WTC11 (cell line): ENCODE data around the gene SLC8A1. TPM values are rescaled to one million over a fixed set of nuclear protein-coding genes. Genes with fewer than 3 reads are reported as not detected.

Source experiments
- ATAC-seq: fragments of 200-7000 bp; cut with Tn5 transposase; 2 replicates; pipeline ENCODE4 v1.10.0; 2021; ENCODE audit warnings: mild to moderate bottlenecking, moderate library complexity
- CTCF ChIA-PET: fragments of 300-600 bp; sonication (Branson Sonifier 250); formaldehyde crosslinking; loops from one replicate; lab custom pipeline; 2021; ENCODE audit warnings: antibody characterized with exemption; lab: Charles Lee
- POLR2A ChIA-PET: fragments of 350-600 bp; sonication (Branson Sonifier 250); formaldehyde crosslinking; loops from one replicate; lab custom pipeline; 2021; ENCODE audit warnings: antibody characterized with exemption; lab: Charles Lee
- DNase-seq: peaks from one replicate; pipeline ENCODE4 v3.0.0; 2021; ENCODE audit warnings: low spot score
- H3K27ac Mint-ChIP-seq: 2 replicates; pipeline ENCODE4 v1.8.0; 2021; ENCODE audit warnings: mixed read lengths
- H3K27me3 Mint-ChIP-seq: 2 replicates; pipeline ENCODE4 v1.8.0; 2021; ENCODE audit warnings: low read depth, mild to moderate bottlenecking, moderate library complexity, mixed read lengths
- H3K36me3 Mint-ChIP-seq: 2 replicates; pipeline ENCODE4 v1.8.0; 2021; ENCODE audit warnings: mixed read lengths
- H3K4me1 Mint-ChIP-seq: 2 replicates; pipeline ENCODE4 v1.8.0; 2022; ENCODE audit warnings: mixed read lengths
- H3K4me3 Mint-ChIP-seq: 2 replicates; pipeline ENCODE4 v1.8.0; 2021; ENCODE audit warnings: mild to moderate bottlenecking, moderate library complexity, mixed read lengths
- H3K9me3 Mint-ChIP-seq: 2 replicates; pipeline ENCODE4 v1.8.0; 2021; ENCODE audit warnings: mixed read lengths
- ATF2 ChIP-seq: sonication (generic); formaldehyde crosslinking; IDR thresholded peaks from 2 replicates; pipeline ENCODE4 v1.8.1; 2022; ENCODE audit warnings: low read depth, missing genetic modification reagents, borderline replicate concordance
- ETV6 ChIP-seq: sonication (generic); formaldehyde crosslinking; IDR thresholded peaks from 2 replicates; pipeline ENCODE4 v1.8.1; 2022; ENCODE audit warnings: mild to moderate bottlenecking, missing genetic modification reagents
- GRHL2 ChIP-seq: fragments of 250-450 bp; sonication (Bioruptor Pico); IDR thresholded peaks from 2 replicates; pipeline ENCODE4 v1.8.0; 2022; ENCODE audit warnings: mild to moderate bottlenecking, moderate library complexity; ENCODE audit not compliant: insufficient replicate concordance, severe bottlenecking
- HMGA2 ChIP-seq: fragments of 250-450 bp; sonication (Bioruptor Pico); IDR thresholded peaks from 2 replicates; pipeline ENCODE4 v1.4.0; 2021; ENCODE audit warnings: mild to moderate bottlenecking, moderate library complexity
- JAZF1 ChIP-seq: fragments of 250-450 bp; sonication (Bioruptor Pico); IDR thresholded peaks from 2 replicates; pipeline ENCODE4 v1.9.0; 2021; ENCODE audit warnings: moderate library complexity, mild to moderate bottlenecking, inconsistent platforms
- JUN ChIP-seq: sonication (generic); formaldehyde crosslinking; IDR thresholded peaks from 2 replicates; pipeline ENCODE4 v1.8.0; 2023; ENCODE audit warnings: mild to moderate bottlenecking, missing genetic modification reagents
- MXD4 ChIP-seq: fragments of 250-450 bp; sonication (Bioruptor Pico); IDR thresholded peaks from 2 replicates; pipeline ENCODE4 v1.8.0; 2021; ENCODE audit warnings: mild to moderate bottlenecking, moderate library complexity, borderline replicate concordance
- MYBL2 ChIP-seq: sonication (generic); formaldehyde crosslinking; IDR thresholded peaks from 2 replicates; pipeline ENCODE4 v1.8.1; 2023; ENCODE audit warnings: mild to moderate bottlenecking, moderate library complexity, missing genetic modification reagents
- NFATC4 ChIP-seq: fragments of 250-450 bp; sonication (Bioruptor Pico); IDR thresholded peaks from 2 replicates; pipeline ENCODE4 v1.9.0; 2021; ENCODE audit warnings: mild to moderate bottlenecking
- NR2C2 ChIP-seq: sonication (generic); formaldehyde crosslinking; IDR thresholded peaks from 2 replicates; pipeline ENCODE4 v1.8.0; 2022; ENCODE audit warnings: mild to moderate bottlenecking, missing genetic modification reagents
- NR3C1 ChIP-seq: sonication (generic); formaldehyde crosslinking; conservative IDR thresholded peaks from 2 replicates; pipeline ENCODE4 v1.8.1; 2023; ENCODE audit warnings: low read depth, mild to moderate bottlenecking, missing genetic modification reagents
- RORB ChIP-seq: fragments of 250-450 bp; sonication (Bioruptor Pico); IDR thresholded peaks from 2 replicates; pipeline ENCODE4 v1.9.0; 2021; ENCODE audit warnings: mild to moderate bottlenecking
- SP1 ChIP-seq: sonication (generic); formaldehyde crosslinking; conservative IDR thresholded peaks from 2 replicates; pipeline ENCODE4 v1.8.1; 2022; ENCODE audit warnings: missing genetic modification reagents
- TEAD1 ChIP-seq: sonication (generic); formaldehyde crosslinking; IDR thresholded peaks from 2 replicates; pipeline ENCODE4 v1.8.0; 2022; ENCODE audit warnings: mild to moderate bottlenecking, missing genetic modification reagents
- TEAD4 ChIP-seq: sonication (generic); formaldehyde crosslinking; IDR thresholded peaks from 2 replicates; pipeline ENCODE4 v1.8.0; 2022; ENCODE audit warnings: mild to moderate bottlenecking, missing genetic modification reagents
- TP53 ChIP-seq: sonication (generic); formaldehyde crosslinking; IDR thresholded peaks from 2 replicates; pipeline ENCODE4 v1.8.1; 2023; ENCODE audit warnings: mild to moderate bottlenecking, missing genetic modification reagents
- USF1 ChIP-seq: sonication (generic); formaldehyde crosslinking; IDR thresholded peaks from 2 replicates; pipeline ENCODE4 v1.8.0; 2022; ENCODE audit warnings: mild to moderate bottlenecking, missing genetic modification reagents
- ZNF121 ChIP-seq: sonication (generic); formaldehyde crosslinking; IDR thresholded peaks from 2 replicates; pipeline ENCODE4 v1.8.0; 2023; ENCODE audit warnings: missing genetic modification reagents
- ZNF138 ChIP-seq: sonication (generic); formaldehyde crosslinking; conservative IDR thresholded peaks from 2 replicates; pipeline ENCODE4 v1.8.1; 2022; ENCODE audit warnings: mild to moderate bottlenecking, moderate library complexity, missing genetic modification reagents
- ZNF416 ChIP-seq: fragments of 250-450 bp; sonication (Bioruptor Pico); IDR thresholded peaks from 2 replicates; pipeline ENCODE4 v1.9.0; 2021; ENCODE audit warnings: mild to moderate bottlenecking, inconsistent platforms
- total RNA-seq: library from RNA; stranded (reverse); gene quantifications from 3 replicates; pipeline ENCODE4 v1.2.3, GENCODE V29; 2021
- TF ChIP-seq, protein P1 (sequence below): fragments of 250-450 bp; sonication (Bioruptor Pico); IDR thresholded peaks from 2 replicates; pipeline ENCODE4 v1.9.0; 2021; ENCODE audit warnings: mild to moderate bottlenecking
- TF ChIP-seq, protein P2 (sequence below): sonication (generic); formaldehyde crosslinking; IDR thresholded peaks from 2 replicates; pipeline ENCODE4 v1.8.1; 2023; ENCODE audit warnings: mild to moderate bottlenecking, missing genetic modification reagents, moderate library complexity

SLC8A1 gene
- total RNA-seq, 1 experiment from 2014 or later: 2.6 TPM

- H3K4me1 Mint-ChIP-seq: no peaks in the 10 kb centered on the region
- CTCF ChIA-PET: interaction anchor here (0.9 kb wide), 1 partner anchor 65 kb away, joined by 3 read pairs; no protein-coding TSS in a partner anchor
Measured at GRCh38 chr2:40489678-40489960, 37.7 kb upstream of the SLC8A1 start.

DNA sequence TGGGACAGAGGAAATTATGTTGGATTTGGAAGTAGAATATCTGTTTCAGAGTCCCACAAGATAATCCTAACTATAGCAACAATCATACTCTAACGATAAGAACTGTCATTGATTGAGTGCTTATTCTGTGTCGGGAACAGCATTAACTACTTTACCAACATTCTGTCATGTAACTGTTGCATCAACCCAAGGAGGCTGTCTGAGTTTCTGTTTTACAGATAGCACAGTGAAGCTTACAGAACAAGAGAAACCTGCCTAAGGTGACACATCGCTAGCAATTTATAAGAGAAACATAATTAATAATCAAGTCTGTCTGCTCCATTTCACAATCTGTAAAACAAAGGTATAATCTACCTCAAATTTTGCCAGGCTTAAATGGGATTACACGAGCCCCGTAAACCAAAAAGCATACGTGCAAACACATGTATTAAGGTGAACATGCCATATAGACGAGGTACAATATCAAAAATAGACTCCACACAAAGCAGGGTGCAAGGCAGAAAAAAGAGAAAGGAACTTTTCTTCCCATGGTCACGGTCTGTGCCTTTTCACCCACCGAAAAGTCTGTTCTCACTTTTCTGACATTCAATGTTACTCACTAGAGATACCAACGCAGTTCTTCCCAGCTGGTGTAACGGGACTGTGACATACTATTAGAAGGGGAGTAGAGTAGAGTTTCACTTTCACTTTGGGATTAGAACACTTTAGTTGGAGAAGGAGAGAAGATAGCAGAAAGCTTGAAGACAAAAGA, 37.2 kb upstream of the SLC8A1 start:
- no peaks in the 10 kb centered on the region for H3K27me3 Mint-ChIP-seq
- H3K4me1 Mint-ChIP-seq: no peaks in the 10 kb centered on the region
- ChIA-PET CTCF (interaction anchor here (0.9 to 1.6 kb wide), 5 partner anchors 15 to 198 kb away, joined by 3 to 9 read pairs (median 4); partner anchors contain the start of gene SLC8A1), POLR2A (no interaction called here)
- DNase-seq: no peak
- no peaks in the 10 kb centered on the region for H3K9me3 Mint-ChIP-seq
- no peaks in the 10 kb centered on the region for H3K36me3 Mint-ChIP-seq
- ATAC-seq: no peak
- no peak for TF ChIP-seq ZNF138 (CRISPR knock-in tag)
- no peak for TF ChIP-seq TP53
- no peak for TF ChIP-seq USF1 (CRISPR knock-in tag)
- TF ChIP-seq, protein P1, sequence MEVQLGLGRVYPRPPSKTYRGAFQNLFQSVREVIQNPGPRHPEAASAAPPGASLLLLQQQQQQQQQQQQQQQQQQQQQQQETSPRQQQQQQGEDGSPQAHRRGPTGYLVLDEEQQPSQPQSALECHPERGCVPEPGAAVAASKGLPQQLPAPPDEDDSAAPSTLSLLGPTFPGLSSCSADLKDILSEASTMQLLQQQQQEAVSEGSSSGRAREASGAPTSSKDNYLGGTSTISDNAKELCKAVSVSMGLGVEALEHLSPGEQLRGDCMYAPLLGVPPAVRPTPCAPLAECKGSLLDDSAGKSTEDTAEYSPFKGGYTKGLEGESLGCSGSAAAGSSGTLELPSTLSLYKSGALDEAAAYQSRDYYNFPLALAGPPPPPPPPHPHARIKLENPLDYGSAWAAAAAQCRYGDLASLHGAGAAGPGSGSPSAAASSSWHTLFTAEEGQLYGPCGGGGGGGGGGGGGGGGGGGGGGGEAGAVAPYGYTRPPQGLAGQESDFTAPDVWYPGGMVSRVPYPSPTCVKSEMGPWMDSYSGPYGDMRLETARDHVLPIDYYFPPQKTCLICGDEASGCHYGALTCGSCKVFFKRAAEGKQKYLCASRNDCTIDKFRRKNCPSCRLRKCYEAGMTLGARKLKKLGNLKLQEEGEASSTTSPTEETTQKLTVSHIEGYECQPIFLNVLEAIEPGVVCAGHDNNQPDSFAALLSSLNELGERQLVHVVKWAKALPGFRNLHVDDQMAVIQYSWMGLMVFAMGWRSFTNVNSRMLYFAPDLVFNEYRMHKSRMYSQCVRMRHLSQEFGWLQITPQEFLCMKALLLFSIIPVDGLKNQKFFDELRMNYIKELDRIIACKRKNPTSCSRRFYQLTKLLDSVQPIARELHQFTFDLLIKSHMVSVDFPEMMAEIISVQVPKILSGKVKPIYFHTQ: no peak
- no peak for TF ChIP-seq ETV6 (CRISPR knock-in tag)
- TF ChIP-seq NFATC4: no peak
- TF ChIP-seq NR3C1 (CRISPR knock-in tag): no peak
- TF ChIP-seq NR2C2 (CRISPR knock-in tag): no peak
- TF ChIP-seq MYBL2 (CRISPR knock-in tag): no peak
- no peak for TF ChIP-seq JAZF1 (CRISPR knock-in tag)
- TF ChIP-seq, protein P2, sequence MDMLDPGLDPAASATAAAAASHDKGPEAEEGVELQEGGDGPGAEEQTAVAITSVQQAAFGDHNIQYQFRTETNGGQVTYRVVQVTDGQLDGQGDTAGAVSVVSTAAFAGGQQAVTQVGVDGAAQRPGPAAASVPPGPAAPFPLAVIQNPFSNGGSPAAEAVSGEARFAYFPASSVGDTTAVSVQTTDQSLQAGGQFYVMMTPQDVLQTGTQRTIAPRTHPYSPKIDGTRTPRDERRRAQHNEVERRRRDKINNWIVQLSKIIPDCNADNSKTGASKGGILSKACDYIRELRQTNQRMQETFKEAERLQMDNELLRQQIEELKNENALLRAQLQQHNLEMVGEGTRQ (CRISPR knock-in tag): no peak
- no peak overlapping the region for H3K4me3 Mint-ChIP-seq
- H3K27ac Mint-ChIP-seq: no peak overlapping the region

More at GRCh38 chr2:40489678-40489960, 37.7 kb upstream of the SLC8A1 start:
- POLR2A ChIA-PET: no interaction called here
- Mint-ChIP-seq H3K27me3 (no peaks in the 10 kb centered on the region), H3K9me3 (no peaks in the 10 kb centered on the region), H3K27ac (no peak overlapping the region), H3K4me3 (no peak overlapping the region), H3K36me3 (no peaks in the 10 kb centered on the region)
- no peak for DNase-seq
- TF ChIP-seq TEAD4 (no peak), ZNF416 (no peak), TEAD1 (no peak), HMGA2 (CRISPR knock-in tag) (no peak), NR3C1 (CRISPR knock-in tag) (no peak), GRHL2 (no peak), RORB (CRISPR knock-in tag) (no peak), JUN (CRISPR knock-in tag) (no peak), SP1 (CRISPR knock-in tag) (no peak), MXD4 (CRISPR knock-in tag) (no peak), ZNF121 (CRISPR knock-in tag) (no peak), ATF2 (CRISPR knock-in tag) (no peak)
- TF ChIP-seq, protein P1: no peak
- no peak for ATAC-seq
